OCI-LY3 (cell line): ENCODE results near the gene CDCA3.

ENCODE experiments used
- H2AFZ ChIP-seq: fragments of 200-600, 300-600 bp; shearing (Covaris generic); 2 replicates; pipeline ENCODE4 v1.6.0; 2014; ENCODE audit warnings: antibody characterized with exemption, low read depth, low read length
- H3K27ac ChIP-seq: fragments of 200-600, 300-600 bp; sonication (generic); 2 replicates; pipeline ENCODE4 v1.5.1; 2014; ENCODE audit warnings: mild to moderate bottlenecking, low read length, moderate library complexity, mixed read lengths
- H3K27me3 ChIP-seq: fragments of 200-600, 300-600 bp; sonication (generic); 2 replicates; pipeline ENCODE4 v1.6.1; 2014; ENCODE audit warnings: low read depth, low read length, mixed read lengths
- H3K36me3 ChIP-seq: fragments of 200-600, 300-600 bp; sonication (generic); replicated peaks from 2 replicates; pipeline ENCODE3; 2014; ENCODE audit warnings: low read depth, low read length, mixed read lengths
- H3K4me1 ChIP-seq: fragments of 300-600, 200-600 bp; sonication (generic); 2 replicates; pipeline ENCODE4 v1.6.1; 2014; ENCODE audit warnings: low read length, mixed read lengths
- H3K4me2 ChIP-seq: fragments of 200-600, 300-600 bp; sonication (generic); 2 replicates; pipeline ENCODE4 v1.6.1; 2014; ENCODE audit warnings: low read length, mixed read lengths
- H3K4me3 ChIP-seq: fragments of 300-600, 200-600 bp; sonication (generic); 2 replicates; pipeline ENCODE4 v1.5.1; 2014; ENCODE audit warnings: antibody characterized with exemption, mild to moderate bottlenecking, low read length, moderate library complexity
- H3K79me2 ChIP-seq: fragments of 300-600, 200-600 bp; shearing (Covaris generic); 2 replicates; pipeline ENCODE4 v1.6.1; 2014; ENCODE audit warnings: mild to moderate bottlenecking, low read length, mixed read lengths
- H3K9ac ChIP-seq: fragments of 300-600, 200-600 bp; shearing (Covaris generic); 2 replicates; pipeline ENCODE4 v1.6.0; 2014; ENCODE audit warnings: mild to moderate bottlenecking, low read length, moderate library complexity
- H3K9me3 ChIP-seq: fragments of 200-600, 300-600 bp; shearing (Covaris generic); 2 replicates; pipeline ENCODE4 v1.6.1; 2014; ENCODE audit warnings: low read length, mixed read lengths; ENCODE audit not compliant: insufficient read depth
- H4K20me1 ChIP-seq: fragments of 200-600, 300-600 bp; sonication (generic); 2 replicates; pipeline ENCODE4 v1.6.1; 2016; ENCODE audit warnings: low read length, mixed read lengths; ENCODE audit not compliant: insufficient read depth
- CTCF ChIP-seq: fragments of 200-600, 300-600 bp; sonication (generic); IDR thresholded peaks from 2 replicates; pipeline ENCODE4 v1.5.1; 2014; ENCODE audit warnings: antibody characterized with exemption, low read length, low read depth
- EZH2phosphoT487 ChIP-seq: fragments of 200-600 bp; shearing (Covaris generic); IDR thresholded peaks from 2 replicates; pipeline ENCODE4 v1.6.1; 2018; ENCODE audit warnings: antibody characterized with exemption, mixed run types, low read depth

CDCA3 gene

GRCh38 chr12:6834254-6834653 lies 16.8 kb downstream of the CDCA3 start:
- TF ChIP-seq CTCF (no peak), EZH2phosphoT487 (no peak)
- no peaks in the 10 kb centered on the region for H3K79me2 ChIP-seq
- H3K27ac ChIP-seq = no peak overlapping the region
- H3K27me3 ChIP-seq = peaks cover 9% of the 10 kb centered on the region; the same call in 1 of the 2 replicates
- no peak overlapping the region for H2AFZ ChIP-seq
- no peak overlapping the region for H3K9ac ChIP-seq
- H3K4me3 ChIP-seq = no peak overlapping the region
- peaks cover 24% of the 10 kb centered on the region for H3K4me1 ChIP-seq
- H3K9me3 ChIP-seq = no peaks in the 10 kb centered on the region
- no peak overlapping the region for H3K4me2 ChIP-seq
- no peaks in the 10 kb centered on the region for H4K20me1 ChIP-seq
- H3K36me3 ChIP-seq = peaks cover 2% of the 10 kb centered on the region

GRCh38 chr12:6833189-6833890 lies 17.7 kb downstream of the CDCA3 start:
- H3K27me3 ChIP-seq = peaks cover 9% of the 10 kb centered on the region; the same call in 1 of the 2 replicates
- no peak overlapping the region for H3K9ac ChIP-seq
- H3K36me3 ChIP-seq = peaks cover 2% of the 10 kb centered on the region

DNA sequence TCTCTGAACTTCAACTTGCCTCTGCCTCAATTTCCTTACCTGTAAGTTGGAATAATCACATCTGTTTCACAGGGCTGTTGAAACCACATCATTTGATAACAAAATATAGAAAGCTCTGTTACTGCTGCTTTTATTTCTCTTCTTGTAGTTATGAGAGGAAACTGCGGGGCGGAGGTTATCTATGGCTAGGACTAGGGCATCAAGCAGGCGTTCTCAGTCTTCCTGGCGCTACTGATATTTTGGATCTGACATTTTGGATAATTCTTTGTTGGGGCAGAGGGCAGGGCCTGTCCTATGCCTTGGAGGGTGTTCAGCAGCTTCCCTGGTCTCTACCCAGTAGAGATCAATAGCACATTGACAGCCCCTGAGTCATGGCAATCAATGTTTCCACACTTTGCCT lies 19.0 kb downstream of the CDCA3 start:
- no peak for TF ChIP-seq CTCF
- TF ChIP-seq EZH2phosphoT487 = no peak
- peaks cover 2% of the 10 kb centered on the region for H3K36me3 ChIP-seq

More at GRCh38 chr12:6833189-6833890, 17.7 kb downstream of the CDCA3 start:
- peaks cover 14% of the 10 kb centered on the region for H3K4me1 ChIP-seq
- H2AFZ ChIP-seq = no peak overlapping the region
- no peaks in the 10 kb centered on the region for H3K79me2 ChIP-seq
- no peak overlapping the region for H3K4me3 ChIP-seq
- no peak for TF ChIP-seq CTCF
- no peaks in the 10 kb centered on the region for H4K20me1 ChIP-seq
- no peak overlapping the region for H3K27ac ChIP-seq
- H3K4me2 ChIP-seq = no peak overlapping the region
- no peaks in the 10 kb centered on the region for H3K9me3 ChIP-seq

DNA sequence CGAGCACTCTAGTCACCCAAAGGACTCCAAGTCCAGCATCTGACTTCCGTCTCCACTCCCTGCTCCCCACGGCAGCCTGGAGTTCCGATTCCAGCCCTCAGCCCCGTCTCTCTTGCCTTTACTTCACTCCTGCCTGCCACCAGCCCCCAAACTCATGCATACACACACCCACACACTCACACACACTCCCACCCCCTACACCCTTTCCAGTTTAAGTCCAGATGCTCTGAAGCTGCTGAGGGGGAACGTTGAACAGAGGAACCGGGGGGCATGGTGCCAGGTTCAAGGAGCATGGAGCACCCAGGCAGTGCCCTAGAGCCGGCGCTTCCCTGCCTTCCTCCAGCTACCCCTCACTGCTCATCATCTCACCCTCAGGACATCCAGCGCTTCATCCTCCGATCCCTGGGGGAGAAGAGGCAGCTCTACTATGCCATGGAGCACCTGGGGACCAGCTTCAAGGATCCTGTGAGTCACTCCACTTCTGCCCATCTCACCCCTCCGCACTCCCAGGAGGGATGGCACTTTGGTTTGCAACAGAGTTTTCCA lies 19.6 kb downstream of the CDCA3 start:
- Histone ChIP-seq H3K9ac (no peak overlapping the region), H3K79me2 (no peaks in the 10 kb centered on the region), H4K20me1 (no peaks in the 10 kb centered on the region), H2AFZ (no peak overlapping the region), H3K36me3 (peaks cover 2% of the 10 kb centered on the region), H3K9me3 (no peaks in the 10 kb centered on the region), H3K27me3 (peaks cover 9% of the 10 kb centered on the region; the same call in 1 of the 2 replicates), H3K4me1 (peaks cover 16% of the 10 kb centered on the region), H3K4me2 (no peak overlapping the region), H3K27ac (no peak overlapping the region), H3K4me3 (no peak overlapping the region)
- TF ChIP-seq EZH2phosphoT487 (no peak), CTCF (no peak)

More for the DNA sequence above, 19.0 kb downstream of the CDCA3 start:
- Histone ChIP-seq H3K27ac (no peak overlapping the region), H3K9me3 (no peaks in the 10 kb centered on the region), H3K79me2 (no peaks in the 10 kb centered on the region), H4K20me1 (no peaks in the 10 kb centered on the region), H3K4me3 (no peak overlapping the region), H2AFZ (no peak overlapping the region), H3K4me2 (no peak overlapping the region), H3K9ac (no peak overlapping the region), H3K4me1 (peaks cover 16% of the 10 kb centered on the region), H3K27me3 (peaks cover 9% of the 10 kb centered on the region; the same call in 1 of the 2 replicates)
